Peyer's patch (tissue), 4 donors: Measurements from ENCODE around the gene TMEM175.

Source experiments
- POLR2A ChIP-seq, 2 donors: fragments of 450-650 bp; IDR thresholded peaks; one replicate each; pipeline ENCODE4 v1.5.1; 2017; ENCODE audit warnings: antibody characterized with exemption in 2 of 2, mild to moderate bottlenecking in 2 of 2, moderate library complexity in 2 of 2
- TF ChIP-seq, protein P1 (sequence below), 6 experiments: fragments of 450-650 bp in 4 of 6; fragments of 200-600 bp in 2 of 6; sonication (generic) in 1 of 6; IDR thresholded peaks; one replicate each; pipeline ENCODE4 v1.5.1; 2017 to 2019; ENCODE audit warnings: antibody characterized with exemption in 6 of 6, mild to moderate bottlenecking in 3 of 6, moderate library complexity in 1 of 6

DNA sequence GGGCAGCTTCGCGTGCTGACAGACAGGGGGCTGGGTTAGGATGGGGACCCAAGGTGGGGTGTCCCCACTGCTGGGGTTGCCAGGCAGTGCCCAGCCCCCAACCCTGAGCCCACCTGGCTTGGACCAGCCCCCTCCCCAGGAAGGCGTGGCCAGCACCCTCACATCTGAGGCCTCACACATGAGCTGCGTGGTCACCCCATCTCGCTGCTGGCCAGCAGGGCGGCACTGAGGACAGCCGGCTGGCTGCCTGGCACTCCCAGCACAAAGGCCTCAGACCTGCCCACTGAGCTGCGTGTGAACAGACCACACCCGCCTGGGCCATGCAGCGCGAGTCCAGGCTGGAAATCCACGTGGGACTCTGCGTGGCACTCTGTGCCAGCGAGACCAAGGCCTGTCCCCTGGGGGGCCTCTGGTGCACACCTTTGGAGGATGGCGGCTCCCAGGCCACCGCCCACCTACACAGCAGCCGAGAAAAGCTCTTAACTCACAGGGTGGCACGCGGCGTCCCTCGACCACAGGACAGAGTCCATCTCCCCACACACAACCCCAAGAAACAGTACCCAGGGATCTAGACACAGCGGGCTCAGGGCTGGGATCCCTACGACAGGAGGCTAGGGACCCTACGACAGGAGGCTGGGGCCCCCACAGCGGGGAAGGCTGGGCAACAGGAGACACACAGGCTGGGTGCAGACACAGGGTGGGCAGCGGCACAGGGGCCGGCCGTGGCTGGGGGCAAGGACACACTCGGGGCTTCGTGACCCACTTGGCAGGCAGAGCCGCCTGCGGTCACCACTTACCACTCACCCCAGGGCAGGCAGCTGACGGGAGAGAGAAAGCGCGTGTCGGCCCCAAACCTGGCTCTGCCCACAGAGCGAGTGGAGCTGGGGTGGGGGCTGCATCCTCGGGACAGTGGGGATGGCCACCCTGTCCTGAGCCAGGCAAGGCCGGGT, 31.3 kb downstream of the TMEM175 start:
- TF ChIP-seq, protein P1, sequence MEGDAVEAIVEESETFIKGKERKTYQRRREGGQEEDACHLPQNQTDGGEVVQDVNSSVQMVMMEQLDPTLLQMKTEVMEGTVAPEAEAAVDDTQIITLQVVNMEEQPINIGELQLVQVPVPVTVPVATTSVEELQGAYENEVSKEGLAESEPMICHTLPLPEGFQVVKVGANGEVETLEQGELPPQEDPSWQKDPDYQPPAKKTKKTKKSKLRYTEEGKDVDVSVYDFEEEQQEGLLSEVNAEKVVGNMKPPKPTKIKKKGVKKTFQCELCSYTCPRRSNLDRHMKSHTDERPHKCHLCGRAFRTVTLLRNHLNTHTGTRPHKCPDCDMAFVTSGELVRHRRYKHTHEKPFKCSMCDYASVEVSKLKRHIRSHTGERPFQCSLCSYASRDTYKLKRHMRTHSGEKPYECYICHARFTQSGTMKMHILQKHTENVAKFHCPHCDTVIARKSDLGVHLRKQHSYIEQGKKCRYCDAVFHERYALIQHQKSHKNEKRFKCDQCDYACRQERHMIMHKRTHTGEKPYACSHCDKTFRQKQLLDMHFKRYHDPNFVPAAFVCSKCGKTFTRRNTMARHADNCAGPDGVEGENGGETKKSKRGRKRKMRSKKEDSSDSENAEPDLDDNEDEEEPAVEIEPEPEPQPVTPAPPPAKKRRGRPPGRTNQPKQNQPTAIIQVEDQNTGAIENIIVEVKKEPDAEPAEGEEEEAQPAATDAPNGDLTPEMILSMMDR (IDR thresholded peaks at IDR 0.05), result peak in 3 of 6 experiments; percentile 29 to 39 (median 35)
- TF ChIP-seq POLR2A (IDR thresholded peaks at IDR 0.05), result peak; percentile 31 to 65
